PC-9 (cell line): ENCODE data around the gene FAM174B.

Experiments used
- CTCF ChIP-seq: fragments of 200-600 bp; sonication (generic); conservative IDR thresholded peaks from 2 replicates; pipeline ENCODE4 v1.6.1; 2017; ENCODE audit warnings: mixed run types, antibody characterized with exemption, mild to moderate bottlenecking, moderate library complexity
- EZH2 ChIP-seq: fragments of 200-600 bp; sonication (generic); IDR thresholded peaks from 2 replicates; pipeline ENCODE4 v1.8.0; 2017; ENCODE audit warnings: antibody characterized with exemption, low read depth

GRCh38 chr15:92599394-92599970 is 56.1 kb downstream of the FAM174B start:
- TF ChIP-seq CTCF (no peak), EZH2 (no peak)
